SK-N-MC (cell line): ENCODE results near the gene OXCT1.

Source experiments
- EZH2 ChIP-seq: fragments of 200-600 bp; sonication (generic); IDR thresholded peaks from one replicate; pipeline ENCODE4 v1.6.1; 2017; ENCODE audit warnings: antibody characterized with exemption
- POLR2AphosphoS5 ChIP-seq: IDR thresholded peaks from 2 replicates; pipeline ENCODE4 v1.6.1; 2012; ENCODE audit warnings: mild to moderate bottlenecking, low read depth, low read length, borderline replicate concordance

- no peak for TF ChIP-seq EZH2
- no peak for TF ChIP-seq POLR2AphosphoS5
Observed at GRCh38 chr5:41903382-41903891, 33.2 kb upstream of the OXCT1 start.
